ENCODE data around the gene NDC80.

DNA sequence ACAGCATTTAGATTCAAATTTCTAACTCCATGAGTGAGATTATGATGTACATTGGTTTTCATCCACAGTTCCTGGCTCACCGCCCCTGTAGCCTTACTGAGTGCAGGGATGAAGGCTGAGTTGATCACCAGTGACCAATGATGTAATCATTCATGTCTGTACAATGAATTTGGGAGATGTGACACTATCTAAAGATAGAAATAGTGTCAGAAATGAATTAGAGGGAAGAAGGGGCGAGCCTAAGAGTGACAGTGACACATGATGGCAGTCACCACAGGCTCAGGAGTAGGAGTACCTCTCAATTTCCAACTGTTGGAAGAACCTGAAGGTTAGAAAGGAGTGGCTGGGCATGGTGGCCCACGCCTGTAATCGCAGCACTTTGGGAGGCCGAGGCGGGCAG, 3.2 kb upstream of the NDC80 start:
- TF ChIP-seq, protein P1, sequence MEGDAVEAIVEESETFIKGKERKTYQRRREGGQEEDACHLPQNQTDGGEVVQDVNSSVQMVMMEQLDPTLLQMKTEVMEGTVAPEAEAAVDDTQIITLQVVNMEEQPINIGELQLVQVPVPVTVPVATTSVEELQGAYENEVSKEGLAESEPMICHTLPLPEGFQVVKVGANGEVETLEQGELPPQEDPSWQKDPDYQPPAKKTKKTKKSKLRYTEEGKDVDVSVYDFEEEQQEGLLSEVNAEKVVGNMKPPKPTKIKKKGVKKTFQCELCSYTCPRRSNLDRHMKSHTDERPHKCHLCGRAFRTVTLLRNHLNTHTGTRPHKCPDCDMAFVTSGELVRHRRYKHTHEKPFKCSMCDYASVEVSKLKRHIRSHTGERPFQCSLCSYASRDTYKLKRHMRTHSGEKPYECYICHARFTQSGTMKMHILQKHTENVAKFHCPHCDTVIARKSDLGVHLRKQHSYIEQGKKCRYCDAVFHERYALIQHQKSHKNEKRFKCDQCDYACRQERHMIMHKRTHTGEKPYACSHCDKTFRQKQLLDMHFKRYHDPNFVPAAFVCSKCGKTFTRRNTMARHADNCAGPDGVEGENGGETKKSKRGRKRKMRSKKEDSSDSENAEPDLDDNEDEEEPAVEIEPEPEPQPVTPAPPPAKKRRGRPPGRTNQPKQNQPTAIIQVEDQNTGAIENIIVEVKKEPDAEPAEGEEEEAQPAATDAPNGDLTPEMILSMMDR (IDR thresholded peaks at IDR 0.05) = no peak
- no peak for TF ChIP-seq POLR2A (IDR thresholded peaks at IDR 0.05)

Data from right lobe of liver (tissue), 4 donors.